ENCODE measurements around the gene CFAP161. TPM values are rescaled to one million over a fixed set of nuclear protein-coding genes. Genes with fewer than 3 reads are reported as not detected.

The CFAP161 gene
- total and polyA plus RNA-seq, 2 experiments from 2014 or later: 0.13 TPM; not detected in 1

DNA sequence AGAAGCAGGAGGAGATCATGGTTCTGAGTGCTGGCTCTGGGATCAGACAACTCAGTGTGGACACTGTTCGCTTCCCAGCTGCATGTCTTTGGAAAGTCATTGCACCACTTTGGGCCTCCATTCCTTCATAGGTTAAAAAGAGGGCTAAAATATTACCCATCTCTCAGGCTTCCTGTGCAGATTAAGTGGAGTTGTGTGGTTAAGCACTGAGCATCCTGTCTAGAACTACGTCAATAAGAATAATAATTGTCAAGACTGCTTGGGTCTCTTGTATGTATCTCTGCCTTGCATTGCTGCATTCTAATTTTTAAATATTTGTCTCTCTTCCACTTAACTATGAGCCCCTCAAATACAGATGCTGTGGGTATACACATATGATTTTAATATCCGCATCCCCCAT lies 22.3 kb downstream of the CFAP161 start:
- DNase-seq (ENCODE audit: low spot score) (no peak), ATAC-seq (no peak)
- Histone ChIP-seq H3F3A (replicated peaks; ENCODE audit: low read depth) (no peaks in the 10 kb centered on the region), H4K20me1 (replicated peaks; ENCODE audit: insufficient read depth) (no peaks in the 10 kb centered on the region), H3K9me2 (ENCODE audit: insufficient read depth) (no peaks in the 10 kb centered on the region), H3K27ac (ENCODE audit: low read depth) (no peak overlapping the region), H3K79me2 (replicated peaks; ENCODE audit: insufficient read depth) (no peaks in the 10 kb centered on the region), H3K27me3 (ENCODE audit: insufficient read depth) (no peaks in the 10 kb centered on the region), H2AFZ (no peak overlapping the region), H3K36me3 (ENCODE audit: insufficient read depth) (no peaks in the 10 kb centered on the region), H3K4me1 (ENCODE audit: insufficient read depth) (no peaks in the 10 kb centered on the region), H3K4me2 (no peak overlapping the region), H3K4me3 (no peak overlapping the region)
- Mint-ChIP-seq H3K4me3 (no peak overlapping the region), H3K27ac (no peak overlapping the region), H3K36me3 (ENCODE audit: low read depth) (no peaks in the 10 kb centered on the region), H3K4me1 (no peaks in the 10 kb centered on the region), H3K9me3 (no peaks in the 10 kb centered on the region), H3K27me3 (ENCODE audit: insufficient read depth, low read depth, poor library complexity) (peaks cover 4% of the 10 kb centered on the region)
- no peak for TF ChIP-seq EZH2phosphoT487 (IDR thresholded peaks at IDR 0.05; ENCODE audit: unreplicated experiment)
- TF ChIP-seq, protein P1, sequence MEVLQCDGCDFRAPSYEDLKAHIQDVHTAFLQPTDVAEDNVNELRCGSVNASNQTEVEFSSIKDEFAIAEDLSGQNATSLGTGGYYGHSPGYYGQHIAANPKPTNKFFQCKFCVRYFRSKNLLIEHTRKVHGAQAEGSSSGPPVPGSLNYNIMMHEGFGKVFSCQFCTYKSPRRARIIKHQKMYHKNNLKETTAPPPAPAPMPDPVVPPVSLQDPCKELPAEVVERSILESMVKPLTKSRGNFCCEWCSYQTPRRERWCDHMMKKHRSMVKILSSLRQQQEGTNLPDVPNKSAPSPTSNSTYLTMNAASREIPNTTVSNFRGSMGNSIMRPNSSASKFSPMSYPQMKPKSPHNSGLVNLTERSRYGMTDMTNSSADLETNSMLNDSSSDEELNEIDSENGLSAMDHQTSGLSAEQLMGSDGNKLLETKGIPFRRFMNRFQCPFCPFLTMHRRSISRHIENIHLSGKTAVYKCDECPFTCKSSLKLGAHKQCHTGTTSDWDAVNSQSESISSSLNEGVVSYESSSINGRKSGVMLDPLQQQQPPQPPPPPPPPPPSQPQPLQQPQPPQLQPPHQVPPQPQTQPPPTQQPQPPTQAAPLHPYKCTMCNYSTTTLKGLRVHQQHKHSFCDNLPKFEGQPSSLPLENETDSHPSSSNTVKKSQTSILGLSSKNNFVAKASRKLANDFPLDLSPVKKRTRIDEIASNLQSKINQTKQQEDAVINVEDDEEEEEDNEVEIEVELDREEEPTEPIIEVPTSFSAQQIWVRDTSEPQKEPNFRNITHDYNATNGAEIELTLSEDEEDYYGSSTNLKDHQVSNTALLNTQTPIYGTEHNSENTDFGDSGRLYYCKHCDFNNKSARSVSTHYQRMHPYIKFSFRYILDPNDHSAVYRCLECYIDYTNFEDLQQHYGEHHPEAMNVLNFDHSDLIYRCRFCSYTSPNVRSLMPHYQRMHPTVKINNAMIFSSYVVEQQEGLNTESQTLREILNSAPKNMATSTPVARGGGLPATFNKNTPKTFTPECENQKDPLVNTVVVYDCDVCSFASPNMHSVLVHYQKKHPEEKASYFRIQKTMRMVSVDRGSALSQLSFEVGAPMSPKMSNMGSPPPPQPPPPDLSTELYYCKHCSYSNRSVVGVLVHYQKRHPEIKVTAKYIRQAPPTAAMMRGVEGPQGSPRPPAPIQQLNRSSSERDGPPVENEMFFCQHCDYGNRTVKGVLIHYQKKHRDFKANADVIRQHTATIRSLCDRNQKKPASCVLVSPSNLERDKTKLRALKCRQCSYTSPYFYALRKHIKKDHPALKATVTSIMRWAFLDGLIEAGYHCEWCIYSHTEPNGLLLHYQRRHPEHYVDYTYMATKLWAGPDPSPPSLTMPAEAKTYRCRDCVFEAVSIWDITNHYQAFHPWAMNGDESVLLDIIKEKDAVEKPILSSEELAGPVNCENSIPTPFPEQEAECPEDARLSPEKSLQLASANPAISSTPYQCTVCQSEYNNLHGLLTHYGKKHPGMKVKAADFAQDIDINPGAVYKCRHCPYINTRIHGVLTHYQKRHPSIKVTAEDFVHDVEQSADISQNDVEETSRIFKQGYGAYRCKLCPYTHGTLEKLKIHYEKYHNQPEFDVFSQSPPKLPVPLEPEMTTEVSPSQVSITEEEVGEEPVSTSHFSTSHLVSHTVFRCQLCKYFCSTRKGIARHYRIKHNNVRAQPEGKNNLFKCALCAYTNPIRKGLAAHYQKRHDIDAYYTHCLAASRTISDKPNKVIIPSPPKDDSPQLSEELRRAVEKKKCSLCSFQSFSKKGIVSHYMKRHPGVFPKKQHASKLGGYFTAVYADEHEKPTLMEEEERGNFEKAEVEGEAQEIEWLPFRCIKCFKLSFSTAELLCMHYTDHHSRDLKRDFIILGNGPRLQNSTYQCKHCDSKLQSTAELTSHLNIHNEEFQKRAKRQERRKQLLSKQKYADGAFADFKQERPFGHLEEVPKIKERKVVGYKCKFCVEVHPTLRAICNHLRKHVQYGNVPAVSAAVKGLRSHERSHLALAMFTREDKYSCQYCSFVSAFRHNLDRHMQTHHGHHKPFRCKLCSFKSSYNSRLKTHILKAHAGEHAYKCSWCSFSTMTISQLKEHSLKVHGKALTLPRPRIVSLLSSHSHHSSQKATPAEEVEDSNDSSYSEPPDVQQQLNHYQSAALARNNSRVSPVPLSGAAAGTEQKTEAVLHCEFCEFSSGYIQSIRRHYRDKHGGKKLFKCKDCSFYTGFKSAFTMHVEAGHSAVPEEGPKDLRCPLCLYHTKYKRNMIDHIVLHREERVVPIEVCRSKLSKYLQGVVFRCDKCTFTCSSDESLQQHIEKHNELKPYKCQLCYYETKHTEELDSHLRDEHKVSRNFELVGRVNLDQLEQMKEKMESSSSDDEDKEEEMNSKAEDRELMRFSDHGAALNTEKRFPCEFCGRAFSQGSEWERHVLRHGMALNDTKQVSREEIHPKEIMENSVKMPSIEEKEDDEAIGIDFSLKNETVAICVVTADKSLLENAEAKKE (CRISPR knock-in tag; IDR thresholded peaks at IDR 0.05): no peak
- TF ChIP-seq, protein P2, sequence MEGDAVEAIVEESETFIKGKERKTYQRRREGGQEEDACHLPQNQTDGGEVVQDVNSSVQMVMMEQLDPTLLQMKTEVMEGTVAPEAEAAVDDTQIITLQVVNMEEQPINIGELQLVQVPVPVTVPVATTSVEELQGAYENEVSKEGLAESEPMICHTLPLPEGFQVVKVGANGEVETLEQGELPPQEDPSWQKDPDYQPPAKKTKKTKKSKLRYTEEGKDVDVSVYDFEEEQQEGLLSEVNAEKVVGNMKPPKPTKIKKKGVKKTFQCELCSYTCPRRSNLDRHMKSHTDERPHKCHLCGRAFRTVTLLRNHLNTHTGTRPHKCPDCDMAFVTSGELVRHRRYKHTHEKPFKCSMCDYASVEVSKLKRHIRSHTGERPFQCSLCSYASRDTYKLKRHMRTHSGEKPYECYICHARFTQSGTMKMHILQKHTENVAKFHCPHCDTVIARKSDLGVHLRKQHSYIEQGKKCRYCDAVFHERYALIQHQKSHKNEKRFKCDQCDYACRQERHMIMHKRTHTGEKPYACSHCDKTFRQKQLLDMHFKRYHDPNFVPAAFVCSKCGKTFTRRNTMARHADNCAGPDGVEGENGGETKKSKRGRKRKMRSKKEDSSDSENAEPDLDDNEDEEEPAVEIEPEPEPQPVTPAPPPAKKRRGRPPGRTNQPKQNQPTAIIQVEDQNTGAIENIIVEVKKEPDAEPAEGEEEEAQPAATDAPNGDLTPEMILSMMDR (conservative IDR thresholded peaks at IDR 0.05; ENCODE audit: low read depth in 2 of 2): no peak
- no peak for TF ChIP-seq REST (IDR thresholded peaks at IDR 0.05; ENCODE audit: unreplicated experiment)
- TF ChIP-seq ZNF114 (CRISPR knock-in tag; IDR thresholded peaks at IDR 0.05): no peak
- TF ChIP-seq POLR2AphosphoS5 (IDR thresholded peaks at IDR 0.05; ENCODE audit: low read depth): no peak
- no peak for TF ChIP-seq CREB1 (CRISPR knock-in tag; IDR thresholded peaks at IDR 0.05; ENCODE audit: low read depth)
- no peak for TF ChIP-seq JUNB (IDR thresholded peaks at IDR 0.05; ENCODE audit: unreplicated experiment)

Measured in GM23338 (cell line).